Vagina (tissue), 2 donors: Measurements from ENCODE around the gene TIGIT. TPM values are rescaled to one million over a fixed set of nuclear protein-coding genes. Genes with fewer than 3 reads are reported as not detected.

ENCODE experiments used
- DNase-seq, 2 donors: peaks; one replicate each; pipeline ENCODE4 v3.0.0-alpha.2; 2017; ENCODE audit errors: extremely low spot score in 2 of 2
- H3K27ac ChIP-seq: fragments of 200-600 bp; sonication (generic); one replicate; pipeline ENCODE4 v1.5.1; 2019
- H3K27me3 ChIP-seq: fragments of 200-600 bp; sonication (generic); one replicate; pipeline ENCODE4 v1.5.1; 2019
- H3K36me3 ChIP-seq, 2 donors: fragments of 200-600 bp; sonication (generic); one replicate each; pipeline ENCODE4 v1.5.1; 2017 to 2019
- H3K4me1 ChIP-seq: fragments of 200-600 bp; sonication (generic); one replicate; pipeline ENCODE4 v1.5.1; 2019
- H3K4me3 ChIP-seq, 2 donors: fragments of 200-600 bp; sonication (generic); 1 replicate in 1 of 2; 2 replicates in 1 of 2; pipeline ENCODE4 v1.5.1; 2016 to 2019
- H3K9me3 ChIP-seq: fragments of 200-600 bp; sonication (generic); one replicate; pipeline ENCODE4 v1.5.1; 2019
- POLR2A ChIP-seq, 2 donors: fragments of 450-650 bp; IDR thresholded peaks; one replicate each; pipeline ENCODE4 v1.6.1; 2017; ENCODE audit warnings: antibody characterized with exemption in 2 of 2, mild to moderate bottlenecking in 2 of 2, moderate library complexity in 2 of 2
- POLR2AphosphoS5 ChIP-seq, 2 donors: sonication (generic); formaldehyde crosslinking; IDR thresholded peaks; one replicate each; pipeline ENCODE4 v1.9.0; 2017; ENCODE audit warnings: antibody characterized with exemption in 2 of 2, mild to moderate bottlenecking in 2 of 2, low read depth in 1 of 2; ENCODE audit not compliant: insufficient read depth in 1 of 2
- intact Hi-C: fragments of 100-400 bp; cut with DNase I; formaldehyde crosslinking; loops from one replicate; pipeline ENCODE4 v1.15.1; 2023
- total RNA-seq: library from RNA; depleted of rRNA; stranded (reverse); fragments of >200 nt; gene quantifications from one replicate; pipeline ENCODE4 v1.2.3, GENCODE V29; 2016
- TF ChIP-seq, protein P1 (sequence below), 3 experiments: fragments of 450-650 bp in 2 of 3; fragments of 200-600 bp in 1 of 3; sonication (generic) in 1 of 3; IDR thresholded peaks; one replicate each; pipeline ENCODE4 v1.5.1; 2017 to 2019; ENCODE audit warnings: antibody characterized with exemption in 3 of 3, mild to moderate bottlenecking in 2 of 3, moderate library complexity in 2 of 3

TIGIT gene
- total RNA-seq, 1 donor from 2014 or later: 8.6 TPM

DNA sequence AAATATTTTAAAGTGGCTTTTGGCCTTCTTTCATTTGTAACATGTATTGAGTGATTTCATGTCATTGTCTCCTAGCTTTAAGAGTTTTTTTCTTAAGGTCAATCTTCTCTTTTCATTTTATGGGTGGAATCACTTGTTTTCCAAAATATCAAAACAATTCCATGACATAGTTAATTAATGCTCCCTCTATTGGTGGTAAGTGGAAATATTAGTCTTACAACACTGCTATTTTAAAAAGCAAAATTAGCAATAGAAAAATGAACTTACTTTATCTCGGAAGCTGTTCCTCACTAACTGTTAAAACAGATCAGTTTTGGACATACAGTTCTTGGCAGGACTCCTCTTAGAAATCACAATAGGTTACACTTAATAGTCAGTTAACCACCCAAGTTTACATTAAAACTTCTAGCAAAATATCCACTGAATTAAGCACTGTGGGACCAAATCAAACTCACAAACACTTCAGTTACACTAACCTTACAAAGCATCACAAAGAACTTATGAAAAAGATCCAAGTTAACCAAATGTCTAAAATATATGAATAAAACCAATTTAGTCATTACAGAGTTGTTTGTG, 42.4 kb downstream of the TIGIT start:
- no peak for DNase-seq
- peaks cover 14% of the 10 kb centered on the region for H3K4me1 ChIP-seq
- H3K9me3 ChIP-seq: no peaks in the 10 kb centered on the region
- no peak overlapping the region for H3K4me3 ChIP-seq
- H3K27ac ChIP-seq: no peak overlapping the region
- H3K27me3 ChIP-seq: no peaks in the 10 kb centered on the region
- TF ChIP-seq POLR2AphosphoS5 (IDR thresholded peaks at IDR 0.05; ENCODE audit: insufficient read depth in 1 of 2, low read depth in 1 of 2): no peak
- intact Hi-C loops: no loop called here
- H3K36me3 ChIP-seq: peaks cover 0 to 11% of the 10 kb centered on the region in 2 donors

DNA sequence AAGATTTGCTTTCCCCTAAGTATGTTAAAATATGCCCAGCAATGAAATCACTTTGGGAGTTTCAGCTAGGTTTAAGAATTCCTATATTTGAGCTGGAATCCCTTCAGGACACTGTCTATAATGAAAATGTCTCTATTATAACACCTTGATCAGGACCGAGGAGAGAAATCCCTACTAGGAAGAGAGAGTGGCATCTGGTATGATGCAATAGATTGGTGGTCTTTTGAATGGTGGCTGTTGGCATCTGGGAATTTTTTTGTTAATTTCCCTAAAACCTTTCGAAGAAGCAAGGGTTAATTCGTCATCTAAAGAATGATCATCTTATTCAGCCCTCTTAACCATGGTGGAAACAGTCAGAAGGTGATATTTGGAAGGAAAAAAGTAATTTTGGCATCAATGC, 43.0 kb downstream of the TIGIT start:
- Histone ChIP-seq H3K27ac (no peak overlapping the region), H3K4me1 (peaks cover 14% of the 10 kb centered on the region), H3K27me3 (no peaks in the 10 kb centered on the region), H3K36me3 (peaks cover 0 to 11% of the 10 kb centered on the region in 2 donors), H3K4me3 (no peak overlapping the region), H3K9me3 (no peaks in the 10 kb centered on the region)
- intact Hi-C loops: no loop called here
- DNase-seq: no peak
- no peak for TF ChIP-seq POLR2AphosphoS5 (IDR thresholded peaks at IDR 0.05; ENCODE audit: insufficient read depth in 1 of 2, low read depth in 1 of 2)
- TF ChIP-seq POLR2A (IDR thresholded peaks at IDR 0.05): no peak
- TF ChIP-seq, protein P1, sequence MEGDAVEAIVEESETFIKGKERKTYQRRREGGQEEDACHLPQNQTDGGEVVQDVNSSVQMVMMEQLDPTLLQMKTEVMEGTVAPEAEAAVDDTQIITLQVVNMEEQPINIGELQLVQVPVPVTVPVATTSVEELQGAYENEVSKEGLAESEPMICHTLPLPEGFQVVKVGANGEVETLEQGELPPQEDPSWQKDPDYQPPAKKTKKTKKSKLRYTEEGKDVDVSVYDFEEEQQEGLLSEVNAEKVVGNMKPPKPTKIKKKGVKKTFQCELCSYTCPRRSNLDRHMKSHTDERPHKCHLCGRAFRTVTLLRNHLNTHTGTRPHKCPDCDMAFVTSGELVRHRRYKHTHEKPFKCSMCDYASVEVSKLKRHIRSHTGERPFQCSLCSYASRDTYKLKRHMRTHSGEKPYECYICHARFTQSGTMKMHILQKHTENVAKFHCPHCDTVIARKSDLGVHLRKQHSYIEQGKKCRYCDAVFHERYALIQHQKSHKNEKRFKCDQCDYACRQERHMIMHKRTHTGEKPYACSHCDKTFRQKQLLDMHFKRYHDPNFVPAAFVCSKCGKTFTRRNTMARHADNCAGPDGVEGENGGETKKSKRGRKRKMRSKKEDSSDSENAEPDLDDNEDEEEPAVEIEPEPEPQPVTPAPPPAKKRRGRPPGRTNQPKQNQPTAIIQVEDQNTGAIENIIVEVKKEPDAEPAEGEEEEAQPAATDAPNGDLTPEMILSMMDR (IDR thresholded peaks at IDR 0.05): no peak

DNA sequence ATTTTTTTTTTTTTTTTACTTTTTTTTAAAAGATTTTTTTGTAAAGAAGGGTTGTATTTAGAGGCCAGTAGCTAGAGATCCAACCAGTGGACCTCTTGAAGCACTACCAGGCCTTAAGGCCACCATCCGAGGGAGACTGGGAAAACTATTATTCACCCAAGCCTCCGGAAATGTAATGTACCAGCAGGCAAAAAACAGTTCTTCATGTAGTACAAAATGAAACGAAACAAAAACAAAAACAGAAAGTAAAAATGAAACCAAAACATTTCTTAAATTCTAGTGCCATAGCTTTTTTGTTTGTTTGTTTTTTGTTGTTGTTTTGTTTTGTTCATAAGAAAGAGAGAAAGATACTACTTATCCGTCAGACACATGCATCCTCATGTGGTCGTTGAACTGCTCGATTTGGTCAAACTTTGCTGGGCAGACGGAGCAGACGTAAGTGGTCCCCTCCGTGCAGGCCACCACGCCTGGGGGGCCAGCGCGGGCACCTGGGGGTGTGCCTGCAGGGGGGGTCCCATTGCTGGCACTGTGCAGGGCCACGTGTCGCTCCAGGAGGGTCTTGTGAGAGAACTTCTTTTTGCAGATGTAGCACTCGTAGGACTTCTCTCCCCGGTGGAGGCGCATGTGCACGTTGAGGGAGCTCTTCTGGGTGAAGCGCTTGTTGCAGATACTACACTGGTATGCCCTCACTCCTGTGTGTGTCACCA, 45.0 kb downstream of the TIGIT start:
- no peak overlapping the region for H3K27ac ChIP-seq
- no peaks in the 10 kb centered on the region for H3K9me3 ChIP-seq
- peaks cover 9% of the 10 kb centered on the region for H3K4me1 ChIP-seq
- peaks cover 0 to 11% of the 10 kb centered on the region in 2 donors for H3K36me3 ChIP-seq
- intact Hi-C loops: no loop called here
- no peak for DNase-seq
- no peak overlapping the region for H3K4me3 ChIP-seq
- peak in 1 of 2 donors; percentile 8 for TF ChIP-seq POLR2AphosphoS5 (IDR thresholded peaks at IDR 0.05; ENCODE audit: insufficient read depth in 1 of 2, low read depth in 1 of 2)
- TF ChIP-seq POLR2A (IDR thresholded peaks at IDR 0.05): no peak
- no peaks in the 10 kb centered on the region for H3K27me3 ChIP-seq

DNA sequence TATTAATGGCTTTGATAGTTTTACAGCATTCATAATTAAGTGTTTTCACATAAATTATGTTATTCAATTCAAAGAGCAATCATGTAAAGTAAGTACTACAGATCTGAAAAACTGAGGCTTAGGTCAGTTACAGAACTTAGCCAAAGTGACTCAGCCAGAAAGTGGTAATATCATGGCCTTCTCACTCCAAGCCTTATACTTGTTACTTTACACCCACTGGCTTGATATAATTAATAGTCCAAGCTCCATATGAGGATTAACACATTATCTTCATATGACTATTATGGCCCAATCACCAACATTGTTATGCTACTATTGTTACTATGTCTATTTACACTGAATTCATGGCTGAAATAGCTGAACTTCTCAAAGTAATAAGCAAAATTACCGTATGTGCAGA, 50.7 kb downstream of the TIGIT start:
- no peak overlapping the region for H3K27ac ChIP-seq
- intact Hi-C loops: no loop called here
- no peak overlapping the region for H3K4me3 ChIP-seq
- no peaks in the 10 kb centered on the region for H3K9me3 ChIP-seq
- TF ChIP-seq POLR2AphosphoS5 (IDR thresholded peaks at IDR 0.05; ENCODE audit: insufficient read depth in 1 of 2, low read depth in 1 of 2): no peak
- no peak for TF ChIP-seq POLR2A (IDR thresholded peaks at IDR 0.05)
- TF ChIP-seq, protein P1 (IDR thresholded peaks at IDR 0.05): no peak
- H3K27me3 ChIP-seq: no peaks in the 10 kb centered on the region
- DNase-seq: no peak
- no peaks in the 10 kb centered on the region for H3K36me3 ChIP-seq
- H3K4me1 ChIP-seq: peaks cover 6% of the 10 kb centered on the region

DNA sequence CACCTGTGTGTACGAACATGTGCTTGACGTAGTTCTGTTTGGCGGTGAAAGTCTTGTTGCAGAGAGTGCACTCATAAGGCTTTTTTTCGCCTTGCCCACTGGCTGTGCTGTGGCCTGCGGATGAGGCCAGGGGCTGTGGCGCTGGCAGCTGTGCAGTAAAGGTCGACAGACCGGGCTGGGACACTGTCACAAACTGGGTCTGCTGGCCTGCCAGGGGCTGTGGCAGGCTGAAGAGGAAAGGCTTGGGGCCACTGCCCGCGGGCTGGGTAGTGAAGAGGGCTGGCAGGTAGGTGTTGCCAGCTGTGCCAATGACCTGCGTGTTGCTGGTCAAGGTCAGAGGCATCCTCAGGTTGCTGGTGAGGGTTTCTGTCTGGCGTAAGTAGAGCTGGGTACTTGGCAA, 56.4 kb downstream of the TIGIT start:
- Histone ChIP-seq H3K4me1 (no peaks in the 10 kb centered on the region), H3K27ac (no peak overlapping the region), H3K27me3 (no peaks in the 10 kb centered on the region), H3K4me3 (no peak overlapping the region), H3K36me3 (peaks cover 0 to 20% of the 10 kb centered on the region in 2 donors), H3K9me3 (no peaks in the 10 kb centered on the region)
- intact Hi-C loops: no loop called here
- no peak for TF ChIP-seq POLR2A (IDR thresholded peaks at IDR 0.05)
- no peak for TF ChIP-seq POLR2AphosphoS5 (IDR thresholded peaks at IDR 0.05; ENCODE audit: insufficient read depth in 1 of 2, low read depth in 1 of 2)
- TF ChIP-seq, protein P1 (IDR thresholded peaks at IDR 0.05): no peak
- no peak for DNase-seq

DNA sequence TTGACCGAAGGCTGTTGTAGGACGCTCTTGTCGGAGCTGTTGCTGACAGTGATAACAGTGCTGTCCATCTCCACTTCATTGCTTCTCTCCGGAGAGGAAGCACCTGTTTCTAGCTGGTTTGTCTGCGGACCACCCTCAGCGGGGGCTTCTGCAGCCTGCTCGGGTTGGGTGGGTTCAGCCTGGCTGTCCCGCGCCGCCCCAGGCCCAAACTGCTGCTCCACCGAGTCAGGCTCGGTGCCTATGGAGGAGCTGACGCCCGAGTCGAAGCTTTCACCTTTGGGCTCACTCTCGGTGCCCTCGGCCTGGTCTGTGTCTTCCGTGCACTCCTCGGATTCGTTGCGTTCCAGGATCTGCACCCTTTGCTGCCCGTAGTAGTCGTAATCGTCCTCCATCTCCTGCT, 56.9 kb downstream of the TIGIT start:
- intact Hi-C loops: no loop called here
- TF ChIP-seq, protein P1 (IDR thresholded peaks at IDR 0.05): no peak
- TF ChIP-seq POLR2AphosphoS5 (IDR thresholded peaks at IDR 0.05; ENCODE audit: insufficient read depth in 1 of 2, low read depth in 1 of 2): no peak
- no peak for TF ChIP-seq POLR2A (IDR thresholded peaks at IDR 0.05)

More for the DNA sequence above, 56.9 kb downstream of the TIGIT start:
- H3K27me3 ChIP-seq: no peaks in the 10 kb centered on the region
- H3K27ac ChIP-seq: no peak overlapping the region
- no peaks in the 10 kb centered on the region for H3K9me3 ChIP-seq
- peaks cover 0 to 20% of the 10 kb centered on the region in 2 donors for H3K36me3 ChIP-seq
- H3K4me3 ChIP-seq: no peak overlapping the region
- no peaks in the 10 kb centered on the region for H3K4me1 ChIP-seq
- DNase-seq: no peak
